ENCODE measurements around the gene ZNF454.

The ZNF454 gene

DNA sequence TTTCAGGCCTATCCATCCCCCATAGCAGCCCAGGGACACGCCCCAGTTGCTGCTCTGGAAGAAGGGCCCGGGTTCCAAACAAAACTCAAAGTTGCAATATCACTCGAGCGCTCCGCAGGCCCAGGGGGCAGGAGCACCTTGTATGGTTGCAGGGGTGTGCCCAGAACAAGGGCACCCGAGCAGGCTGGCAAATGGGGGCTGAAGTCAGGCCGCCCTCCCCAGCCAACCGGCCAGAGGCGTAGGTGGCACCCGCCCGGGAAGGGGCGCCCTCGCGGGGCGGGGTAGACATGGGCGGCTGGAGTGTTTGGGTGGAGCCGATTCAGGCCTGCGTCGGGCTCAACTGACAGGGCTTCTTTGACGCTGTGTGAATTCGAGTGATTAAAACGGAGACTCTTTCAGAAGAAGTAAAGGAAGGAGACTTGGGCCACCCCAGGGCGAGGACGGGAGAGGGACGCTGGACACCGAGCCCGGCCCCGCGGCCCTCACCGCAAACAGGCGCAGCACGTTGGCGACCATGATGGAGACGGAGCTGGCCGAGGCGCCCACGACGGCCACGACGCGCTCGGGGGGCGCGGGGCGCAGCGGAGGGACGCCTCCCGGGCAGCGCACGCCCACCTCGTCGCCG lies 53.1 kb downstream of the ZNF454 start:
- no peak for DNase-seq

DNA sequence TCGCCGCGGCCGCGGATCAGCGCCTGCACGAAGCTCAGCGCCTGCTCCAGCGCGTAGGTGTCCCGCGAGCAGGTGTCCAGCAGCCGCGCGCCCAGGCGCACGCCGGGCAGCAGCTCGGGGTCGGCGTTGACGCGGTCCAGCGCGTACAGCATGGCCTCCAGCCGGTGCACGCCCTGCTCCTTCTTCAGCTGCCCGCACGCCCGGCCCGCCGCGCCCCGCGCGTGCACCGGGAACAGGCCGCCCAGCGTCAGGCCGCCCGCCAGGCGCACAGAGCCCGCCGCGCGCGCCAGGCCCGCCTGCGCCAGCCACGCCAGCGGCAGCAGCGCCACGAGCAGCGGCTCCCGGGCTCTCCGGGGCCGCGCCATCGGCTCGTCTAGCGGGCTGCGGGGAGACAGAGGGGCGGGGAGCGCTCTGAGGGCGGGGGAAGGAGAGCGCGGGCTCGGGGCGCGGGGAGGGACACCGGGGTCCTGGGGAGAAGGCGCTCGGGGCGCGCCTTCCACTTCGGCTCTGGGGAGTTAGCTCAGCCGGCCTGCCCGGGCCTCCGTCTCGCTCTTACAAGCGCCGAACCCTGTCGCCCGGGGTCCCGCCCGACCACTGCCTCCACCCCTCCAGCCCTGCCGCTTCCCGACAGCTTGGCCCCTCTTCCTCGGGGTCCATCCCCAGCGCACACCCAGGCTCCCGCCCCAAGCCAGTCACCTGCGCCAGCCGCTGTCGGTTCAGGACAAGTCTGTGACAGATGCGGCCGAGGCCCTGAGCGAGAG lies 53.8 kb downstream of the ZNF454 start, which contains the start of gene GRM6:
TSS of gene GRM6 (minus strand) at position 741 of the 761 bp plus-strand sequence. CDS start at position 365, 376 bp downstream.
- DNase-seq: no peak

DNA sequence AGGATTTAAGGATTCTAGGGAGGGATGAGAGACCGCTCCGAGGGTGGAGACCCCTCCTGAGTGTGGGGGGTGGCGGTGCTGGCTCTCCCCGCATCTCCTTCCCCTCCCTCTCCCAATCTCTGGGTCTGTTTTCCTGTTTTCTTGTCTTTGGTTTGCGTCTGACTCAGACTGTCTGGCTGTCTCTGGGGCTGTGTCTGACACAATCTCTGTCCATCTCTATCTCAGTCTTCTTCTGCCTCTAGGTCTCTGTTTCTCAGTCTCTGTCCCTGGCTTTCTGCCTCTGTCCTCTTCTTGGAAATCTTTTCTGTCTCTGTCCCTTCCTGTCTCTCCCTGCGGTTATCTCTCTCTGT lies 54.3 kb downstream of the ZNF454 start:
- DNase-seq: no peak

DNA sequence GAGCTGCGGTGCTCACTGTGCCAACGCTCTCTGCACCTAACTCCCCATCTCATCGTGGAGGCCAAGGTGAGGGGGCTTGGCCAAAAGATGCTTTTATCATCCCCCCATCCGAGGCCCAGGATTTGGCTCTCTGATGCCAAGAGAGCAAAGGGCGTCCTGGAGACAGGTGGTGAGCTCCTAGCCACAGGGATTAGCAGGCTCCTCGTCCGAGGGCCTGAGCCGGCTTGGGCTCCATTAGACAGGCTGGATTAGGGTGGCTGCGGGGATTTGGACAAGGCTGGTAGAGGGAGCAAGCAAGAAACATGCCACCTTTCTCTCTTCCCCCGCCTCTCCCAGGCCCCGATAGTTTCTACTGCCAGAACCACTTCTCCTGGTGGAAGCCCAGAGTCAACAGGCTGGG lies 55.2 kb downstream of the ZNF454 start:
- no peak for DNase-seq

DNA sequence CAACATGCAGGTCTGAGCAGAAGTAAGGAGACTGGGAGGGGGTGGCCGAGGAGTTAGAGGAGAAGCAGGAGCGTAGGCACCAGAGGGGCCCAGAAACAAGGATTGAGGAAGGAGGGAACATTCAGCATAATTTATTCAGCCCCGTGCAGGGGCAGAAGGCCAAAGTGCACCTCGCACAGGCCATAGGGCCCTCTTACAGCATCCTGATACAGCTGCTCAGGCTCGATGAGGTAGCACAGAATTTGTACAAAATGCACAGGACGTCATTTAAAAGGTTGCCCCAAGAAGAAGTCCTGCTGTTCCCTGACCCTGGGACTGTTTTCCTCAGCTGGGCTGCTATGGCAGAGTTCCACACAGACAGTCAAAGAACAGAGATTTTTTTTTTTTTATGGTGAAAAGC lies 56.2 kb downstream of the ZNF454 start:
- no peak for DNase-seq

DNA sequence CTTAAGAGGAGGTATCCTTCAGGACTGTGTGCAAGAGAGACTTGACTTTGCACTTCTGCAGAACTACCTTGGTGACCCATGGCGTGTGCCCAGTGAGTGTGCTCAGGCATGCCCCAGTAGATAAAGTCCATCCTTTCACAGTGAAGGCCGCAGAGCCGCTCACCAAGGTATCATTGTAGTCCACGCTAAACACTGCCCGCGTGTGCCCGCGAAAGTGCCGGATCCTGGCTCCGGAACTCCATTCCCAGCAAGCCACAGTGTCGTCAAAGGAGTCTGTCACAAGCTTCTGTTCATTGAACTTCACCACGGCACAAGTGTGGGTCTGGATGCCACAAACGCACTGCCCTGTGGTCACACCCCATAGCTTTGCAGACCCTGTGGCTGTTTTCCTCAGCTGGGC lies 57.4 kb downstream of the ZNF454 start:
- DNase-seq: no peak

DNA sequence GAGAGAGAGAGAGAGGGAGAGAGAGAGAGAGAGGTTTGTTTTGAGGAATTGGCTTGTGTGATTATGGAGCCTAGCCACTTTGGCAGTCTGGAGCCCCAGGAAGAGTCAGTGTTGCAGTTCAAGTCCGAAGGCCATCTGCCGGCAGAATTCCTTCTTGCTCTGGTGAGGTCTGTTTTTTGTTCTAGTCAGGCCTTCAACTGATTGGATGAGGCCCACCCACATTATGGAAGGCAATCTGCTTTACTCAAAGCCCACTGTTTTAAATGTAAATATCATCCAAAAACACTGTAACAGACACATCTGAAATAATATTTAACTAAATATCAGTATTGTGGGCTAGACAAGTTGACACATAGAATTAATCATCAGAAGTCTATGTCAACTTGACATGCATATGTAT lies 65.6 kb downstream of the ZNF454 start:
- no peak for DNase-seq

DNA sequence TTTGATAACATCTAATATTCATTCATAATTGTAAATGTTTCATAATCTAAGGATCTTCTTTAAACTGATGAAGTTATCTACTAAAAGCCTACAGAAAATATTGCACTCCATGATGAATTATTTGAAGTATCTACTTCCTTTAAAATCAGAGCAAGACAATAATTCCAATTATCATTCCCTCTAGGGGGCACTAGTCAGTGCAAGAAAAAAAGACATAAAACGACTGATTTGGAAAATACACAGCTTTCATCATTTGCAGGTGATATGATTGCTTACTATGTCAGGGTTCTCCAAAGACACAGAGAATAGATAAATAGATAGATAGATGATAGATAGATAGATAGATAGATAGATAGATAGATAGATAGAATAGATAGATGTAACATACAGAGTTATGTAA lies 67.7 kb downstream of the ZNF454 start:
- no peak for DNase-seq
